Stimulated activated naive CD4-positive, alpha-beta T cell (primary cell): ENCODE measurements around the gene PVALB.
"Not testable (repeated sequence)": the region's sequence is repeated elsewhere in the genome, so short reads cannot be mapped to it uniquely, and the experiment has no call there.

Experiments
- DNase-seq, 6 experiments: peaks; one replicate each; lab custom pipeline; 2025; lab: John Stamatoyannopoulos, UW

The PVALB gene

DNA sequence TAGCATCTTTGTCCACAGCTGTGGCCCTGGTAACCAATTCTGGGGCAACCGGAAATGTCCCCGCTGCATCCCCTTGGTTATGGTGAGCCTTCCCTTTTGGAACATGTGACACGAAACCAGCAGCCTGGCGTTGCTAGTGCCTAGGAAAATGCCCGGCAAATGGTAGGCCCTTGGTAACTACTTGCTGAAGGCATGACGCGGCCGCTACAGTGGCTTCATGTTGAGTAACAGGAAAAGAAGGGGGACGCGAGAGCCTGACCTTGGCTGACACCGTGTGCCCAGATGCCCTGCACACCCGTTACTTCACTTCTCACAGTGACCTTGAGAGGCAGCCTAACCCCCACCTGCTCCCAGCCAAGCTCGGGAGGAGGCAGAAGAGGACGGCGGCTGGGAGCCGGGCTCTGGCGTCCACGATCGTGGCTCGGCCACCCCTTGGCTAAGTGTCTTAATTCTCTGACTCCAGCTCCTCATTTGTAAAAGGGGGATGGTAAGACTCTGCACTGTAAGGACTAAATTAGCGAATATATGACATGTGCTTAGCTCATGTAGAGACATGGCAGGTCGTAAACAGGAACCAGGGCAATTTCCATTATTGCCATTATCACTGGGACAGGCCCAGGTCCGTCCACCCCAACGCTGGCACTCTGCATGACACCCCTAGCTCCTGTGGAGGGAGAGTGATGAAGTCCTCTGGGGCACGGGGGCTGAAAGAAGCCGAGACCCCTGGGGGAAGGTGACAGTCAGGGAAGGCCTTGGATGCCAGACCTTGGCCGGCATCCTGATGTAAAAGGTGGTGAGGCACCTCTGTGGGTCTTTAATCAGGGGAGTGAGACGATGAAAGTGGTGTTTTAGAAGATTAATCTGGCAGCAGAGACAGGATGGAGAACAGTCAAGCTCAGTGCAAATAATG is 59.8 kb downstream of the PVALB start:
- DNase-seq: no peak

DNA sequence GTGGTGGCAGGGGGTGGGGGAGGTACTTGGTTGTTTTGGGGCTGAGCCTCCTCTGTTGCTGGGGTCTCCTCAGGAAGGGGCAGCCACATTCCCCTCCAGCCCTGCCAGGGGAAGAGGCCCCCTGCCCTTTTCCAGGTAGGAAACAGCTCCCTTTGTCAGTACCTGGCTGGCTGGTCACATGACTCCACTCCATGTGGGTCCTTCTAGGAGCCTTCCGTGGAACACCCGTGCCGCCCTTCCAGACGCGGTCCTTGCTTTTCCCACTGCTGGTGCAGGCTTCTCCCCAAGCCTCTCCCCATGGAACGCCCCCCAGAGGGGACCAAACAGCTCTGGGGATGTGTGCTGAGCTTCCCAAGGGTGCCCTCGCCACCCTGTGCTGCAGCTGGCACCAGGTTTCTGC is 60.8 kb downstream of the PVALB start:
- DNase-seq: no peak

DNA sequence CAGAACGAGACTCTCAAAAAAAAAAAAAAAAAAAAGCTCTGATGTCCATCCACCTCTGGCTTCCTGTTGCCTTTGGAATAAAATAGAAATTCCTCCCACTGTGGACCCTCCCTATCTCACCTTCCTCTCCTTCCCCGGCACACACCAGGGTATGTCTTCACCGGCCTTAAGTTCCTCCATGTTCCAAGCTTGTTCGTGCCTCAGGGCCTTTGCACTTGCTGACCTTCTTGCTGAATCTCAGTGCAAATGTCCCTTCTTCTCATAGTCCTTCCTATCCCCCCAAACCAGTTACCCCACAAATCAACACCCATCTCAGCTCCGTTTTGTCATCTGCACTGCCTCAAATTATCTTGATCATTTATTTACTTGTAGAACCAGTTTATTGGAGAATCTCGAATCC is 61.5 kb downstream of the PVALB start:
- no peak for DNase-seq

DNA sequence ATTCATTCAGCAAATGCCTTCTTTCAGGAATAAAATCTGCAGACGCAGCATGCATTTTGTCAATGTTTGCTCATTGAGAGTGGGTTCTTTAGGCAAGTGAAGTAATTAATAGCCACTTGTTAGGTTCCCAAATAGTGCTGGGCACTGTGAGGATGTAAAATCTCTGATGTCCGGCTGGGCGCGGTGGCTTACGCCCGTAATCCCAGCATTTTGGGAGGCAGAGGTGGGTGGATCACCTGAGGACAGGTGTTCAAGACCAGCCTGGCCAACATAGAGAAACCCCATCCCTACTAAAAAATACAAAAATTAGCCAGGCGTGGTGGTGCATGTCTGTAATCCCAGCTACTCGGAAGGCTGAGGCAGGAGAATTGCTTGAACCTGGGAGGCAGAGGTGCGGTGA is 62.0 kb downstream of the PVALB start:
- not testable (repeated sequence) for DNase-seq

DNA sequence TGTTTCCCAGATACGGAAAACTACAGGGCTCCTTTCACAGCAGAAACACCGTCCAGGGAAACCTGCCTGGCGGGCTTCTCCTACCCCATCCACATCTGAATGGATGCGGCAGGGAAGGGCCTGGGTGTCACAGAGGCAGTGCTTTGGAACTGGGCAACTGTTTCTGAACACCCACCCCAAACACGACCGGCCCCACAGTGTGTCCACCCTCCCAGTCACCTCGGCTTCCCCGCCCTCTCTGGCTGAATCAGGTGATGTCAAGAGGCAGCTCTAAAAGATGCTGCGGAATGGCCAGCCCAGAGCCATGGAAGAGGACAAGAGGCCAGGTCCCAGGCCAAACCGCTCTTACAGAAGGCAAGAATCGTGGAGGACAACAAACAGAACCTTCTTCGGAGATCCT is 62.9 kb downstream of the PVALB start:
- DNase-seq: no peak

DNA sequence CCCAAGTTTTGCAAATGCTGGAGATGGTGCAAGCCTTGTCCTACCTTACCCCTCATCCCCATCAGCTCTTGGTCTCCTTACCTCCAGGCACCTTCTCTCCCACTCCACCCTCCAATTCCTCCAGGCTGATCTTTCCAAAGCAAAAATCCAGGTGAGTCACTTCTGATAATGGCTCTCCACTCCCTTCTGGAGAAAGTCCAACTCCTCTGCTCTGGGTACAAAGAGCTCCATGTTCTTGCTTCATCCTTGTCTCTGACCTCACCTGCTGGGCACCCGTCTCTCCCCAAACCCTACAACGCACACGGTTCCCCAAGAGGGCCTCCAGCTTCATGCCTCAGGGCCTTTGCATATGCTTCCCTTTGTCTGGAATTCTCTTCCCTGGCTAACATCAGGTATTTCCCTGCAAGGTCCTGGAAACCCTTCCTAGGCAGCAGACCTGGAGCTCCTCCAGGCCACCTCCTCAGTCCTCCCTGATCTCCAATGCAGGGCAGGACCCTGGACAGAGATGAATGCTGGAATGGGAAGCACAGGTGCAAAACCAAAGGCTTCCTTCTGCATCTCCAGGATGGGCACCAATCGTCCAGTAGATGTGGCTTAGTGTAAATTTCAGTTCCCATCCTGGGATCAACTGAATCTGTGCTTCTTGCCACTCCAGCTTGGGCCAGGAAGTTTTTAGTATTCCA is 63.6 kb downstream of the PVALB start:
- no peak for DNase-seq
